ENCODE data around the gene MINDY3.
"Not testable (repeated sequence)": the region's sequence is repeated elsewhere in the genome, so short reads cannot be mapped to it uniquely, and the experiment has no call there.

DNA sequence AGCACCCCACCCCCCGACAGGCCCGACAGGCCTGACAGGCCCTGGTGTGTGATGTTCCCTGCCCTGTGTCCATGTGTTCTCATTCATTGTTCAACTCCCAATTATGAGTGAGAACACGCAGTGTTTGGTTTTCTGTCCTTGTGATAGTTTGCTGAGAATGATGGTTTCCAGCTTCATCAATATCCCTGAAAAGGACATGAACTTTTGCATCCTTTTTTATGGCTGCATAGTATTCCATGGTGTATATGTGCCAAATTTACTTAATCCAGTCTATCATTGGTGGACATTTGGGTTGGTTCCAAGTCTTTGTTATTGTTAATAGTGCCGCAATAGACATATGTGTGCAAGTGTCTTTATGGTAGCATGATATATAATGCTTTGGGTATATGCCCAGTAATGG lies 12.3 kb upstream of the MINDY3 start:
- TF ChIP-seq POLR2AphosphoS5 (IDR thresholded peaks at IDR 0.05; ENCODE audit: low read depth, low read length); POLR2A (IDR thresholded peaks at IDR 0.05; ENCODE audit: low read depth, low read length); TAF1 (IDR thresholded peaks at IDR 0.05; ENCODE audit: low read depth, low read length); SPI1 (IDR thresholded peaks at IDR 0.05; ENCODE audit: low read depth, low read length); PAX5 (IDR thresholded peaks at IDR 0.05; ENCODE audit: insufficient read depth, low read length, severe bottlenecking); POU2F2 (IDR thresholded peaks at IDR 0.05; ENCODE audit: low read depth, low read length): not testable (repeated sequence)
